K562 (cell line): Measurements from ENCODE around the gene PLPP7. TPM values are rescaled to one million over a fixed set of nuclear protein-coding genes. Genes with fewer than 3 reads are reported as not detected.

Experiments
- ATF3 ChIP-seq, 2 experiments: fragments of 450-650 bp in 1 of 2; sonication (generic) in 1 of 2; formaldehyde crosslinking in 1 of 2; IDR thresholded peaks in 1 of 2; conservative IDR thresholded peaks in 1 of 2; 2 replicates each; pipeline versions ENCODE4 v1.6.1 to v1.8.1; 2016 to 2023; ENCODE audit warnings: mild to moderate bottlenecking in 2 of 2, moderate library complexity in 2 of 2, inconsistent platforms in 1 of 2, missing genetic modification reagents in 1 of 2
- ATF4 ChIP-seq: fragments of 450-650 bp; formaldehyde crosslinking; IDR thresholded peaks from 2 replicates; pipeline ENCODE4 v1.4.0; 2022; ENCODE audit warnings: mild to moderate bottlenecking, moderate library complexity
- ELK1 ChIP-seq: sonication (generic); formaldehyde crosslinking; IDR thresholded peaks from 2 replicates; pipeline ENCODE4 v1.8.1; 2022; ENCODE audit warnings: missing genetic modification reagents
- GTF2F1 ChIP-seq: IDR thresholded peaks from 2 replicates; pipeline ENCODE4 v1.6.1; 2011; ENCODE audit warnings: low read depth, low read length, improper control_type of control experiment
- HINFP ChIP-seq: fragments of 450-650 bp; conservative IDR thresholded peaks from 2 replicates; pipeline ENCODE4 v1.6.1; 2016; ENCODE audit warnings: missing genetic modification characterization, low read depth, mild to moderate bottlenecking, control low read depth, missing compliant biosample characterization
- MYC ChIP-seq, 2 experiments: fragments of 250-450 bp in 1 of 2; sonication (Bioruptor Pico) in 1 of 2; IDR thresholded peaks; 2 replicates each; pipeline versions ENCODE4 v1.5.1 to v1.6.1; 2012 to 2021; ENCODE audit warnings: low read depth in 2 of 2, borderline replicate concordance in 1 of 2, improper control_type of control experiment in 1 of 2, low read length in 1 of 2, mild to moderate bottlenecking in 1 of 2, moderate library complexity in 1 of 2
- NFATC3 ChIP-seq: fragments of 450-650 bp; IDR thresholded peaks from 2 replicates; pipeline ENCODE4 v1.6.1; 2017; ENCODE audit warnings: mild to moderate bottlenecking
- PATZ1 ChIP-seq: fragments of 250-450 bp; sonication (Bioruptor Pico); IDR thresholded peaks from 2 replicates; pipeline ENCODE4 v1.5.0; 2020; ENCODE audit warnings: mild to moderate bottlenecking, borderline replicate concordance
- PKNOX1 ChIP-seq: fragments of 450-650 bp; IDR thresholded peaks from 2 replicates; pipeline ENCODE4 v1.6.1; 2016
- TEAD2 ChIP-seq: fragments of 450-650 bp; IDR thresholded peaks from 2 replicates; pipeline ENCODE4 v1.6.1; 2016; ENCODE audit warnings: missing genetic modification characterization, control low read depth, missing compliant biosample characterization
- ZBED1 ChIP-seq: IDR thresholded peaks from 2 replicates; pipeline ENCODE4 v1.6.1; 2014
- ZNF436 ChIP-seq: fragments of 250-450, 450-650 bp; sonication (Bioruptor Pico); formaldehyde crosslinking; IDR thresholded peaks from 2 replicates; pipeline ENCODE4 v1.7.0; 2020; ENCODE audit warnings: mild to moderate bottlenecking
- polyA plus RNA-seq, 8 experiments: library from polyadenylated mRNA; depleted of rRNA in 4 of 8; stranded (reverse) in 5 of 8; unstranded in 3 of 8; fragments of >200 nt; fragmentation: Nextera tagmentation in 2 of 8; fragmentation: Illumina TruSeq in 1 of 8; extraction: Ambion mirVana in 2 of 8; extraction: Trizol in 1 of 8; gene quantifications; 2 replicates each; pipeline versions ENCODE4 v1.2.1 to v1.2.3, GENCODE V29; 2011 to 2014; ENCODE audit warnings: inconsistent platforms in 1 of 8, missing spikeins in 1 of 8
- total RNA-seq, 7 experiments: library from RNA; depleted of rRNA in 6 of 7; stranded (reverse); fragments of >200 nt in 6 of 7; fragmentation: Illumina TruSeq in 2 of 7; extraction: Trizol in 2 of 7; gene quantifications; 2 replicates each; pipeline versions ENCODE4 v1.2.1 to v1.2.3, GENCODE V29; 2011 to 2021; ENCODE audit warnings: low replicate concordance in 1 of 7

PLPP7 gene
- total and polyA plus RNA-seq, 9 of the 15 experiments (the other 6 are each of a cell fraction or from before 2014, with no cell fraction given) = 0.09 to 0.93 (median 0.18) TPM; not detected in 4

GRCh38 chr9:131312822-131313770 is 23.6 kb downstream of the PLPP7 start (continued):
- no peak for TF ChIP-seq PATZ1
- no peak for TF ChIP-seq ZNF436 (CRISPR knock-in tag)
- no peak for TF ChIP-seq ATF4 (CRISPR knock-in tag)
- TF ChIP-seq NFATC3 = no peak
- no peak for TF ChIP-seq ELK1 (CRISPR knock-in tag)
- peak; percentile 52 for TF ChIP-seq HINFP (tag)
- TF ChIP-seq MYC (IDR thresholded peaks at IDR 0.05; ENCODE audit: low read depth, low read length) = no peak
- TF ChIP-seq MYC (CRISPR knock-in tag; IDR thresholded peaks at IDR 0.05; ENCODE audit: borderline replicate concordance, low read depth) = no peak
- no peak for TF ChIP-seq TEAD2 (tag)
- TF ChIP-seq ATF3 (IDR thresholded peaks at IDR 0.05) = no peak
- no peak for TF ChIP-seq ATF3 (CRISPR knock-in tag; conservative IDR thresholded peaks at IDR 0.05)
- TF ChIP-seq GTF2F1 = no peak
- TF ChIP-seq ZBED1 = no peak
- TF ChIP-seq PKNOX1 = no peak
